ENCODE data around the gene MFN1.
"Not testable (repeated sequence)": the region's sequence is repeated elsewhere in the genome, so short reads cannot be mapped to it uniquely, and the experiment has no call there.

The MFN1 gene

GRCh38 chr3:179347345-179348194, at the start of gene MFN1:
Gene MFN1 (plus strand): TSS chr3:179347709. CDS start chr3:179348852, 1,143 bp downstream.
- DNase-seq = peak; percentile 94

- DNase-seq = peak; percentile 24
Measured at GRCh38 chr3:179297971-179298725, 49.4 kb upstream of the MFN1 start.

GRCh38 chr3:179299316-179299715, 48.2 kb upstream of the MFN1 start:
- DNase-seq = no peak

- DNase-seq = no peak
Measured at GRCh38 chr3:179299999-179300613, 47.4 kb upstream of the MFN1 start.

- peak; percentile 43 for DNase-seq
Measured at GRCh38 chr3:179301645-179302044, 45.9 kb upstream of the MFN1 start.

- no peak for DNase-seq
Measured at GRCh38 chr3:179302111-179302510, 45.4 kb upstream of the MFN1 start.

GRCh38 chr3:179304605-179305004, 42.9 kb upstream of the MFN1 start:
- DNase-seq = peak; percentile 40

GRCh38 chr3:179307362-179307761, 40.1 kb upstream of the MFN1 start:
- DNase-seq = not testable (repeated sequence)

- DNase-seq = no peak
Measured at GRCh38 chr3:179308001-179308400, 39.5 kb upstream of the MFN1 start.

- DNase-seq = no peak
Measured at GRCh38 chr3:179309225-179310078, 38.1 kb upstream of the MFN1 start.

- no peak for DNase-seq
Measured at GRCh38 chr3:179318876-179319275, 28.6 kb upstream of the MFN1 start.

- peak; percentile 68 for DNase-seq
Measured at GRCh38 chr3:179321668-179322285, 25.7 kb upstream of the MFN1 start.

GRCh38 chr3:179322286-179323196, 25.0 kb upstream of the MFN1 start, which contains the start of gene ZNF639:
Gene ZNF639 (plus strand): TSS chr3:179323031. CDS start chr3:179328294, 5,263 bp downstream.
- peak; percentile 89 for DNase-seq

- peak; percentile 71 for DNase-seq
Measured at GRCh38 chr3:179323197-179324110, 24.1 kb upstream of the MFN1 start.

- DNase-seq = peak; percentile 34
Measured at GRCh38 chr3:179324270-179324754, 23.2 kb upstream of the MFN1 start.

- no peak for DNase-seq
Measured at GRCh38 chr3:179330438-179330837, 17.1 kb upstream of the MFN1 start.

- DNase-seq = no peak
Measured at GRCh38 chr3:179332240-179332639, 15.3 kb upstream of the MFN1 start.

GRCh38 chr3:179333084-179333483, 14.4 kb upstream of the MFN1 start:
- DNase-seq = no peak

- DNase-seq = no peak
Measured at GRCh38 chr3:179336345-179336929, 11.1 kb upstream of the MFN1 start.

Data from OCI-M1 (cell line).